Right lobe of liver (tissue), 4 donors: ENCODE results near the gene GPC5.

Experiments
- CTCF ChIP-seq, 4 donors: fragments of 200-600 bp in 3 of 4; fragments of 450-650 bp in 1 of 4; IDR thresholded peaks; one replicate each; pipeline versions ENCODE4 v1.5.1 to v1.8.0; 2016 to 2022; ENCODE audit warnings: antibody characterized with exemption in 4 of 4, mild to moderate bottlenecking in 2 of 4
- POLR2A ChIP-seq: fragments of 450-650 bp; IDR thresholded peaks from one replicate; pipeline ENCODE4 v1.6.1; 2017; ENCODE audit warnings: antibody characterized with exemption, mild to moderate bottlenecking
- donor health status: DM: no; HTN: no; CAD: no.
- donor health status: DM: no; HTN: no; CAD: no.
- donor health status: DM: no; HTN: yes; CAD: no.

- TF ChIP-seq POLR2A (no peak), CTCF (IDR thresholded peaks at IDR 0.05) (no peak)
Observed at GRCh38 chr13:91355826-91356710, 42.4 kb upstream of the GPC5 start.
